Coronary artery (tissue), 2 donors: ENCODE measurements around the gene SPINT2.

Experiments
- DNase-seq: peaks from one replicate; pipeline ENCODE4 v3.0.0-alpha.2; 2017; ENCODE audit warnings: low spot score
- H3K27ac ChIP-seq, 2 donors: fragments of 200-600 bp; sonication (generic); one replicate each; pipeline ENCODE4 v1.5.1; 2016 to 2019
- H3K4me3 ChIP-seq: fragments of 200-600 bp; sonication (generic); 2 replicates; pipeline ENCODE4 v1.5.1; 2016; ENCODE audit warnings: mild to moderate bottlenecking, moderate library complexity
- CTCF ChIP-seq: fragments of 200-600 bp; sonication (generic); IDR thresholded peaks from one replicate; pipeline ENCODE4 v1.5.1; 2019; ENCODE audit warnings: antibody characterized with exemption

SPINT2 gene

GRCh38 chr19:38321646-38322196 lies 57.3 kb downstream of the SPINT2 start:
- TF ChIP-seq CTCF: no peak
- Histone ChIP-seq H3K27ac (peak overlapping the region; percentile 84 to 93), H3K4me3 (peak overlapping the region; percentile 81)
- peak; percentile 86 for DNase-seq

DNA sequence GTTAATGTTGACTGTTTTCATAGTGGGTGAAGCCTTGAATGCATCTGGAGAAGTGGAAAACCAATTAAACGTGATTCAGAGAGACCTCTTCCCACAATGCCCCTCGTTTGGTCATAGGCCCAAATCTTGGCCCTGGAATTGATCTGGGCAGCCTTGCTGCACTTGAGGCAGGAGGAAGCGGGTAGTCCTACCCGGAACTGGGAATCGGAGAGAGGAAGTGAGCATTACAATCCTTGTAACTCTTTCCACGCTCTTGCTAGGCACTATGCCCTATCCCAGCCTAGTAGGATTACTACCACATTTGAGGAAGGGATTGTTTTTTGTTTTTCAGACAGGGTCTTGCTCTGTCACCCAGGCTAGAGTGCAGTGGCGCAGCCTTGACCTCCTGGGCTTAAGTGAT lies 58.9 kb downstream of the SPINT2 start:
- no peak for TF ChIP-seq CTCF
- Histone ChIP-seq H3K27ac (peak overlapping the region in 1 of 2 donors; percentile 93), H3K4me3 (peak overlapping the region; percentile 81)
- no peak for DNase-seq

- DNase-seq: no peak
These were observed 60.1 kb downstream of the SPINT2 start for GRCh38 chr19:38324431-38324830.

DNA sequence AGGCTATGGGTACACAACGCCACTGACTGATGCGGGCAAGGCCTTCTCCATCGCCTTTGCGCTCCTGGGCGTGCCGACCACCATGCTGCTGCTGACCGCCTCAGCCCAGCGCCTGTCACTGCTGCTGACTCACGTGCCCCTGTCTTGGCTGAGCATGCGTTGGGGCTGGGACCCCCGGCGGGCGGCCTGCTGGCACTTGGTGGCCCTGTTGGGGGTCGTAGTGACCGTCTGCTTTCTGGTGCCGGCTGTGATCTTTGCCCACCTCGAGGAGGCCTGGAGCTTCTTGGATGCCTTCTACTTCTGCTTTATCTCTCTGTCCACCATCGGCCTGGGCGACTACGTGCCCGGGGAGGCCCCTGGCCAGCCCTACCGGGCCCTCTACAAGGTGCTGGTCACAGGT lies 62.2 kb downstream of the SPINT2 start:
- TF ChIP-seq CTCF: no peak
- DNase-seq: no peak
- no peak overlapping the region for H3K27ac ChIP-seq
- H3K4me3 ChIP-seq: no peak overlapping the region

More at GRCh38 chr19:38324431-38324830, 60.1 kb downstream of the SPINT2 start:
- Histone ChIP-seq H3K4me3 (no peak overlapping the region), H3K27ac (no peak overlapping the region)
- TF ChIP-seq CTCF: no peak

- Histone ChIP-seq H3K4me3 (no peak overlapping the region), H3K27ac (no peak overlapping the region)
- TF ChIP-seq CTCF: no peak
- DNase-seq: no peak
These were observed 65.3 kb downstream of the SPINT2 start for GRCh38 chr19:38329651-38330050.

GRCh38 chr19:38331728-38332127 lies 67.4 kb downstream of the SPINT2 start:
- Histone ChIP-seq H3K27ac (no peak overlapping the region), H3K4me3 (no peak overlapping the region)
- no peak for TF ChIP-seq CTCF
- no peak for DNase-seq

- Histone ChIP-seq H3K4me3 (no peak overlapping the region), H3K27ac (no peak overlapping the region)
- DNase-seq: no peak
- no peak for TF ChIP-seq CTCF
These were observed 68.9 kb downstream of the SPINT2 start for GRCh38 chr19:38333245-38333644.
